H1 (cell line): ENCODE measurements around the gene UMAD1. TPM values are rescaled to one million over a fixed set of nuclear protein-coding genes. Genes with fewer than 3 reads are reported as not detected.

Source experiments
- ASH2L ChIP-seq: fragments of 200-600, 300-600 bp; sonication (generic); IDR thresholded peaks from one replicate; pipeline ENCODE4 v1.7.1; 2017; ENCODE audit warnings: low read length
- NANOG ChIP-seq: IDR thresholded peaks from 2 replicates; pipeline ENCODE4 v1.6.1; 2011; ENCODE audit warnings: low read length, low read depth, mild to moderate bottlenecking, inconsistent platforms; ENCODE audit not compliant: insufficient read depth, poor library complexity, severe bottlenecking
- RNF2 ChIP-seq: fragments of 200-900, 300-1000 bp; sonication (generic); IDR thresholded peaks from 2 replicates; pipeline ENCODE4 v1.7.1; 2016; ENCODE audit warnings: borderline replicate concordance, low read depth, mild to moderate bottlenecking, antibody characterized with exemption, low read length; ENCODE audit not compliant: poor library complexity, severe bottlenecking; ENCODE audit errors: missing control alignments
- TAF1 ChIP-seq: IDR thresholded peaks from 2 replicates; pipeline ENCODE4 v1.6.1; 2011; ENCODE audit warnings: mild to moderate bottlenecking, low read depth, low read length
- TBP ChIP-seq: IDR thresholded peaks from 2 replicates; pipeline ENCODE4 v1.6.1; 2011; ENCODE audit warnings: low read depth, low read length, improper control_type of control experiment
- polyA plus RNA-seq, 7 experiments: library from polyadenylated mRNA; depleted of rRNA in 3 of 7; stranded (reverse) in 5 of 7; unstranded in 2 of 7; fragments of >200 nt in 5 of 7; fragments of 200-250 nt in 2 of 7; gene quantifications; 1 replicate in 5 of 7; 2 replicates in 1 of 7; 4 replicates in 1 of 7; pipeline versions ENCODE4 v1.2.1 to v1.2.3, GENCODE V29; 2011 to 2013; ENCODE audit warnings: missing spikeins in 2 of 7, mixed read lengths in 2 of 7
- total RNA-seq: library from RNA; stranded (reverse); fragmentation: NEBNext Ultra II Directional; extraction: Animal tissue kit (Norgen Biotek cat#: 25700); gene quantifications from 2 replicates; pipeline ENCODE4 v1.2.1, GENCODE V29; 2021

UMAD1 gene
- total and polyA plus RNA-seq, 2 of the 8 experiments (the other 6 are each of a cell fraction or from before 2014, with no cell fraction given): 10.4 to 12.3 TPM

DNA sequence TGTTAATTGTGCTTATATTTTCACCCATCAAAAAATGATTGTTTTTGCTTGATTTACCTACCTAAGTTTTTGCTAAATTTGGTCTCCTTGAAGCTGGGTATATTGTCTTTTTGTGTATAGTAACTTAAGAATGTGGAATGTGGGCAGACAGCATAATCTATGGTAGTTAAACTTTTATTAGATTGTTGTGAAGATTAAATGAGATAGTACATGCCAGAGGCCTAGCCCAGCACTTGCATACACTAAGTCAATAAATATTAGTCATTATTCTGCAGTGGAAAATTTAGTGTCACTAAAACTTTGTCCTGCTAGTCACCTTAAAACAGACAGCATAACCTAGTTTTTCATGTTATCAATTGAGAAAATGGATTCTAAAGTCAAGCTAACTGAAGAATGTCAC lies 97.1 kb downstream of the UMAD1 start (continued):
- TF ChIP-seq RNF2 (no peak), ASH2L (no peak), TBP (no peak), TAF1 (no peak), NANOG (no peak)
